Measurements from ENCODE around the gene PIEZO1. TPM values are rescaled to one million over a fixed set of nuclear protein-coding genes. Genes with fewer than 3 reads are reported as not detected.
A peak's percentile ranks its signal among the peaks of the same experiment; 100 is the strongest.

The PIEZO1 gene
- total and polyA plus RNA-seq, 8 donors: 75.3 to 193 (median 103) TPM

DNA sequence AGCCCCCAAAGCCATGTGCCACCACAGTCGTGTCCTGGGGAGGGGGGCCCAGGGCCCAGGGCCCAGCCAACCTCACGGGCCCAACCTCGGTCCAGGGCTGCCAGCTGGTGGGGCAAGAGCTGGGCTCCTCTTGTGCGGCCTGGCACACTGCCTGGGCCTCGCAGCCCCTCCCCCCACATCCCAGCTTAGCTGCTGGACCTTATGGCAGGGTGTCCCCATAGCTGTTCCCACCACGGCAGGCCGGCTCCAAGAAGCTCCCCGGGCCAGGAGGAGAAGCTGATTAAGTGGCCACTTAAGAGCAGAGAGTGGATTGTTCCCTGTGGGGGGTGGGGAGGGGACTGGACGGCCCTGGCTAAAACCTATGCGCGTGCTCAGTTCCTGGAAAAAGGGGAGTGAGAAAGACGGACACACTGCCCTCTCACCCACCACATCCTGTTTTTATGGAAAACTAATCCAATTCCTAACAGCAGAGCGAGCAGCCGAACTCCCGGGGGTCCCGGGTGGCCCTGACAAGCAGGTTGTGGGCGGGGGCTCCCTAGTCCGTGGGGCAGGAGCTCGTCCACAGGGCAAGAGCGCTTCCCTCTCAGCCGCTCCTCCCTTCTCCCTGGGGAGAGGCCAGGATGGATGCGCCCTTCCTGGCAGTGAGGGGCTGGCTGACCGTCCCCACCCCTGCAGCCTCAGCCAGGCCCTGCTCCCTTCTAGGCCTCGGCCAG lies 16.8 kb downstream of the PIEZO1 start:
- no peaks in the 10 kb centered on the region for H3K9me3 ChIP-seq
- peaks cover 48 to 94% of the 10 kb centered on the region in 2 donors for H3K4me1 ChIP-seq
- peak; percentile 70 to 88 (median 86) for DNase-seq

DNA sequence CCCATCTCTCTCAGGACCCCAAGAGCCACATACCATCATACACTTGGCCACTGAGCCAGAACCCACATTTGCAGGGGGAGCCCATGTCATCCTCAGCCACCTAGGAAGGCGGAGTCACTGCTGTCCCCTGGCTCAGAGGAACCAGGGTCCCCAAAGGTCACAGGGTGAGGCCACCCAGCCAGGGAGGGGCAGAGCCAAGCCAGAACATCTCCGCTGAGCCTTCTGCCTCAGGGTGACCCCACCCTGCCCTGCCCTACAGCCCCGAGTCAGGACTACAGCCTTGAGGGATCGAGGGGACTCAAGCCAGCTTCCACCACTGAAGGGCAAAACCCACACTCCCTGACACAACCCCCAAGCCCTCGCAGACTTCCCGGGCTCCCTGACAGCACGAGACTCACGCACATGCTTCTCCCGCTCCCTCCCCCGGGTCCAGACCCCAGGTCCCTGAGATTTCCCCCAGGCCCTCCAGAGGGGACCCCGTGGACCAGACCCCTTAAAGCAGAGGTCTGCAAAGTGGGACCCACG lies 17.4 kb downstream of the PIEZO1 start:
- TF ChIP-seq CTCF (IDR thresholded peaks at IDR 0.05): no peak
- Histone ChIP-seq H3K9me3 (no peaks in the 10 kb centered on the region), H3K36me3 (peaks cover 0 to 10% of the 10 kb centered on the region in 2 donors), H3K27ac (peak overlapping the region; percentile 53 to 81), H3K4me3 (no peak overlapping the region), H3K27me3 (no peaks in the 10 kb centered on the region), H3K4me1 (peaks cover 44 to 94% of the 10 kb centered on the region in 2 donors)
- intact Hi-C loops (cut with DNase I): no loop called here
- no peak for ATAC-seq
- no peak for DNase-seq

More for the DNA sequence above, 16.8 kb downstream of the PIEZO1 start:
- peak; percentile 33 for ATAC-seq
- H3K27me3 ChIP-seq: no peaks in the 10 kb centered on the region
- no peak for TF ChIP-seq CTCF (IDR thresholded peaks at IDR 0.05)
- intact Hi-C loops (cut with DNase I): no loop called here
- H3K36me3 ChIP-seq: peaks cover 0 to 10% of the 10 kb centered on the region in 2 donors
- H3K4me3 ChIP-seq: no peak overlapping the region
- peak overlapping the region; percentile 53 to 81 for H3K27ac ChIP-seq

GRCh38 chr16:88766975-88767374 lies 18.0 kb downstream of the PIEZO1 start:
- no peak overlapping the region for H3K4me3 ChIP-seq
- H3K9me3 ChIP-seq: no peaks in the 10 kb centered on the region
- TF ChIP-seq CTCF (IDR thresholded peaks at IDR 0.05): no peak
- peaks cover 0 to 10% of the 10 kb centered on the region in 2 donors for H3K36me3 ChIP-seq
- H3K27me3 ChIP-seq: no peaks in the 10 kb centered on the region
- peak overlapping the region in 1 of 2 donors; percentile 53 for H3K27ac ChIP-seq
- intact Hi-C loops (cut with DNase I): no loop called here
- no peak for DNase-seq
- H3K4me1 ChIP-seq: peaks cover 44 to 94% of the 10 kb centered on the region in 2 donors
- no peak for ATAC-seq

DNA sequence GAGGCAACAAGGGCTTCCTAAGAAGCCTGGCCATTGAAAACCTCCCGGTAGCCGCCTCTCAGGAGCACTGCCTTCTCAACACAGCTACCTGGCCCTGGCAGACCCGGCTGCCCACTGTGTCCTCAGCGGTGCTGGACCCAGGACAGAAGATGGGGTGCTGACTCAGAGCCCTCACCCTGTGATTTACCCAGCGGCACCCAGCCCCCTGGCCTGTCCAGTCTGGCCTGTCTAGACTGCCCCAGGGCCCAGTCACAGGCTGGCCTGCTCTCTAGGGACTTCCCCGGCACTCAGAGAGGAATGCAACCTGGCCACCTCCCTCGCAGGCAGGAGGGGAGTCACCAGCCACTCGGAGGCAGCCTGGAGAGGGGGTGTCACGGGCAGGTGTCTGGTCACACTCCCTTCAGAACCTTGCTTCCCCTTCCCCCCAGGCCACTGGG lies 20.1 kb downstream of the PIEZO1 start:
- no peak for TF ChIP-seq CTCF (IDR thresholded peaks at IDR 0.05)
- intact Hi-C loops (cut with DNase I): no loop called here

DNA sequence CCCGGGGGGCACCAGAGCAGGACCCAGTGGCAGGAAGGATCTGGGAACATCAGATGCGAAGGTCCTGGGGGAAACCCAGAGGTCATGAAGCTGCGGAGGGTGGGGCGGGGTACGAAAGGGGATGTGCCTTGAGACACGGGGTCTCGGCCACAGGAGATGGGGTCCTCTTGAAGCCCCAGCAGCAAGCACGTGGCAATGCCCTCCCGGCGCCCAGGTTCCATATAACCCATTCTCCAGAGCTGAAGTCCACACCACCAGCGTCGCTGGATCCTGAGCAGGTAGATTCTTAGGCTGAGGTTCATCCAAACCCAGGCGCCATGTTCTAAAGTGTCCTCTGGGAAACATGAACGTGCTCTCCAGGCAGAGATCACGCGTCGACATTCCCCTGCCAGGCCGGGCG lies 20.9 kb downstream of the PIEZO1 start:
- no peak overlapping the region for H3K27ac ChIP-seq
- H3K4me1 ChIP-seq: peaks cover 27 to 96% of the 10 kb centered on the region in 2 donors
- H3K4me3 ChIP-seq: no peak overlapping the region
- ATAC-seq: no peak
- TF ChIP-seq CTCF (IDR thresholded peaks at IDR 0.05): no peak
- intact Hi-C loops (cut with DNase I): no loop called here
- no peaks in the 10 kb centered on the region for H3K27me3 ChIP-seq
- DNase-seq: no peak
- H3K9me3 ChIP-seq: no peaks in the 10 kb centered on the region
- H3K36me3 ChIP-seq: peaks cover 0 to 10% of the 10 kb centered on the region in 2 donors

More for the DNA sequence above, 20.1 kb downstream of the PIEZO1 start:
- Histone ChIP-seq H3K4me1 (peaks cover 27 to 96% of the 10 kb centered on the region in 2 donors), H3K4me3 (no peak overlapping the region), H3K27me3 (no peaks in the 10 kb centered on the region), H3K9me3 (no peaks in the 10 kb centered on the region), H3K36me3 (peaks cover 0 to 10% of the 10 kb centered on the region in 2 donors), H3K27ac (no peak overlapping the region)
- ATAC-seq: peak; percentile 77
- DNase-seq: peak in 3 of 4 donors; percentile 76 to 91 (median 89)

Data from left lung (tissue), 10 donors.